HEK293T (cell line): ENCODE measurements around the gene C2orf81.
A peak's percentile ranks its signal among the peaks of the same experiment; 100 is the strongest.

Source experiments
- CTCF ChIA-PET: fragments of 350-600 bp; formaldehyde crosslinking; extraction: SDS; loops from one replicate; lab custom pipeline; 2021; ENCODE audit warnings: antibody characterized with exemption, inconsistent platforms; lab: Yijun Ruan, JAX
- POLR2A ChIA-PET: fragments of 350-600 bp; formaldehyde crosslinking; extraction: SDS; loops from one replicate; lab custom pipeline; 2020; ENCODE audit warnings: antibody characterized with exemption, inconsistent platforms; lab: Yijun Ruan, JAX
- DNase-seq: peaks from one replicate; pipeline ENCODE4 v3.0.0; 2012; ENCODE audit warnings: mixed read lengths; ENCODE audit errors: extremely low spot score
- ARNT ChIP-seq: fragments of 450-650 bp; IDR thresholded peaks from 2 replicates; pipeline ENCODE4 v1.6.1; 2017; ENCODE audit warnings: mild to moderate bottlenecking
- BHLHE40 ChIP-seq: fragments of 450-650 bp; IDR thresholded peaks from 2 replicates; pipeline ENCODE4 v1.6.1; 2016; ENCODE audit warnings: mild to moderate bottlenecking, moderate library complexity, borderline replicate concordance
- CTBP1 ChIP-seq: fragments of 450-650 bp; IDR thresholded peaks from 2 replicates; pipeline ENCODE4 v1.6.1; 2016; ENCODE audit warnings: borderline replicate concordance
- ELF4 ChIP-seq: fragments of 450-650 bp; IDR thresholded peaks from 2 replicates; pipeline ENCODE4 v1.6.1; 2017; ENCODE audit warnings: antibody characterized with exemption
- FOXA1 ChIP-seq: fragments of 450-650 bp; IDR thresholded peaks from 2 replicates; pipeline ENCODE4 v1.6.1; 2016; ENCODE audit warnings: mild to moderate bottlenecking
- FOXK2 ChIP-seq: fragments of 450-650 bp; IDR thresholded peaks from 2 replicates; pipeline ENCODE4 v1.6.1; 2016; ENCODE audit warnings: mild to moderate bottlenecking
- FOXM1 ChIP-seq: fragments of 450-650 bp; IDR thresholded peaks from 2 replicates; pipeline ENCODE4 v1.6.1; 2017; ENCODE audit warnings: mild to moderate bottlenecking, borderline replicate concordance
- HDGF ChIP-seq: fragments of 450-650 bp; IDR thresholded peaks from 2 replicates; pipeline ENCODE4 v1.6.1; 2017; ENCODE audit warnings: antibody characterized with exemption, borderline replicate concordance
- L3MBTL2 ChIP-seq: fragments of 450-650 bp; conservative IDR thresholded peaks from 2 replicates; pipeline ENCODE4 v1.6.1; 2016; ENCODE audit warnings: mild to moderate bottlenecking
- LEF1 ChIP-seq: fragments of 450-650 bp; IDR thresholded peaks from 2 replicates; pipeline ENCODE4 v1.6.1; 2017; ENCODE audit warnings: mild to moderate bottlenecking, borderline replicate concordance
- NFRKB ChIP-seq: fragments of 450-650 bp; IDR thresholded peaks from 2 replicates; pipeline ENCODE4 v1.6.1; 2016; ENCODE audit warnings: mild to moderate bottlenecking, moderate library complexity
- SP1 ChIP-seq: fragments of 450-650 bp; IDR thresholded peaks from 2 replicates; pipeline ENCODE4 v1.6.1; 2017
- SUZ12 ChIP-seq: fragments of 450-650 bp; IDR thresholded peaks from 2 replicates; pipeline ENCODE4 v1.6.1; 2016; ENCODE audit warnings: mild to moderate bottlenecking
- TARDBP ChIP-seq: fragments of 450-650 bp; IDR thresholded peaks from 2 replicates; pipeline ENCODE4 v1.6.1; 2016
- ZNF384 ChIP-seq: fragments of 450-650 bp; IDR thresholded peaks from 2 replicates; pipeline ENCODE4 v1.6.1; 2016
- TF ChIP-seq, protein P1 (sequence below): fragments of 450-650 bp; IDR thresholded peaks from 2 replicates; pipeline ENCODE4 v1.6.1; 2016

The C2orf81 gene

DNA sequence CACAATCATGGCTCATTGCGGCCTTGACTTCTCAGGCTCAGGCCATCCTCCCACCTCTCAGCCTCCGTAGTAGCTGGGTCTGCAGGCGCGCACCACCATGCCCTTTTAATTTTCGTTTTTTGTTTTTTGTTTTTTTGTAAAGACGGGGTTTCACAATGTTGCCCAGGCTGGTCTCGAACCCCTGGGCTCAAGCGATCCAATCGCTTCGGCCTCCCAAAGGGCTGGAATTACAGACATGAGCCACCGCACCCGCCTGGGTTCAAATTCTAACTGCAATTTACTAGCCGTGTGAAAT lies 29.0 kb downstream of the C2orf81 start:
- ChIA-PET CTCF (interaction anchor here (0.6 to 1.1 kb wide), 3 partner anchors 11 to 107 kb away, joined by 3 to 6 read pairs (median 5); no protein-coding TSS in a partner anchor), POLR2A (interaction anchor here (0.6 to 2.7 kb wide), 12 partner anchors 8 to 137 kb away, joined by 3 to 15 read pairs (median 8); partner anchors contain the start of genes AUP1, DCTN1, HTRA2 and INO80B)
- TF ChIP-seq ZNF384 (no peak), TARDBP (no peak), FOXM1 (no peak), HDGF (no peak), SP1 (no peak), SUZ12 (no peak), BHLHE40 (no peak), L3MBTL2 (no peak), ARNT (no peak), NFRKB (no peak), LEF1 (no peak), FOXA1 (no peak), FOXK2 (no peak), CTBP1 (no peak), ELF4 (no peak)
- TF ChIP-seq, protein P1, sequence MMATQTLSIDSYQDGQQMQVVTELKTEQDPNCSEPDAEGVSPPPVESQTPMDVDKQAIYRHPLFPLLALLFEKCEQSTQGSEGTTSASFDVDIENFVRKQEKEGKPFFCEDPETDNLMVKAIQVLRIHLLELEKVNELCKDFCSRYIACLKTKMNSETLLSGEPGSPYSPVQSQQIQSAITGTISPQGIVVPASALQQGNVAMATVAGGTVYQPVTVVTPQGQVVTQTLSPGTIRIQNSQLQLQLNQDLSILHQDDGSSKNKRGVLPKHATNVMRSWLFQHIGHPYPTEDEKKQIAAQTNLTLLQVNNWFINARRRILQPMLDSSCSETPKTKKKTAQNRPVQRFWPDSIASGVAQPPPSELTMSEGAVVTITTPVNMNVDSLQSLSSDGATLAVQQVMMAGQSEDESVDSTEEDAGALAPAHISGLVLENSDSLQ: no peak
- DNase-seq: no peak

GRCh38 chr2:74391580-74392448 lies 29.6 kb downstream of the C2orf81 start:
- ChIA-PET POLR2A (interaction anchor here (0.5 to 2.7 kb wide), 23 partner anchors 9 to 213 kb away, joined by 3 to 15 read pairs (median 5); partner anchors contain the start of genes AUP1, C2orf81, DCTN1 and HTRA2), CTCF (interaction anchor here (0.5 to 1.3 kb wide), 7 partner anchors 10 to 250 kb away, joined by 3 to 6 read pairs (median 3); no protein-coding TSS in a partner anchor)
- TF ChIP-seq HDGF (no peak), ARNT (peak; percentile 68), L3MBTL2 (0 out of 2 replicates have a peak, but pooled peaks have one; percentile 25), FOXM1 (peak; percentile 40; the same call in 1 of the 2 replicates)
- peak; percentile 91 for DNase-seq

DNA sequence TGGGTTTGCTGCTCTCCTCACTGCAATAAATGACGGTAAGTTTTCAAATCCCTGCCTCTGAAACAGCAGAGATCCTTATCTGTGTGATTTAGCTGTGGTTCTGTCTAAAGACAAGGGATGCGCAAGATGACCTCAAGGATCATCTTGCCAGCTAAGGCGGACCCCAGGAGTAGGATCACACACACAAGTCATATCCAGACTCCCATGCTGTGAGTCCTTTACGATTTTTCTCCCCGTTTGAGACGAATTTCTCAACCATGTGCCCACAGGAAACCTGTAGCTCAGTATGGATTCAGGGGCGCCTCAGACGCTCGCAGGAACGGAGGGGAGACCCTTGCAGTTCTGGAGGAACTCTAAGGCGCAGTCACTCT lies 30.2 kb downstream of the C2orf81 start:
- POLR2A ChIA-PET: interaction anchor here (0.8 to 2.7 kb wide), 21 partner anchors 9 to 213 kb away, joined by 3 to 15 read pairs (median 5); partner anchors contain the start of genes AUP1, C2orf81, DCTN1 and HTRA2
- TF ChIP-seq SP1 (no peak), LEF1 (no peak), SUZ12 (no peak), FOXM1 (no peak), NFRKB (no peak), FOXK2 (no peak), HDGF (no peak), TARDBP (no peak), BHLHE40 (no peak), L3MBTL2 (no peak), ELF4 (no peak), CTBP1 (no peak), ZNF384 (no peak), ARNT (no peak)
- TF ChIP-seq, protein P1: no peak
- peak; percentile 34 for DNase-seq
- CTCF ChIA-PET: interaction anchor here (0.5 to 1.3 kb wide), 4 partner anchors 10 to 141 kb away, joined by 3 read pairs; no protein-coding TSS in a partner anchor

- CTCF ChIA-PET: interaction anchor here (1.3 kb wide), 1 partner anchor 9 kb away, joined by 3 read pairs; no protein-coding TSS in a partner anchor
- no peak for TF ChIP-seq FOXA1
- no peak for TF ChIP-seq LEF1
- no peak for TF ChIP-seq CTBP1
- no peak for TF ChIP-seq BHLHE40
- TF ChIP-seq SP1: no peak
- TF ChIP-seq L3MBTL2: no peak
- DNase-seq: no peak
- POLR2A ChIA-PET: interaction anchor here (0.9 to 2.7 kb wide), 16 partner anchors 8 to 212 kb away, joined by 3 to 15 read pairs (median 6); partner anchors contain the start of genes C2orf81, DCTN1, INO80B and MOB1A
Measured at GRCh38 chr2:74390606-74391005, 30.8 kb downstream of the C2orf81 start.

GRCh38 chr2:74387346-74387745 lies 34.1 kb downstream of the C2orf81 start:
- ChIA-PET CTCF (no interaction called here), POLR2A (interaction anchor here (1.1 kb wide), 1 partner anchor 11 kb away, joined by 3 read pairs; no protein-coding TSS in a partner anchor)
- no peak for DNase-seq
- no peak for TF ChIP-seq TARDBP
- TF ChIP-seq LEF1: no peak
- no peak for TF ChIP-seq L3MBTL2
- no peak for TF ChIP-seq CTBP1
- TF ChIP-seq, protein P1: no peak
- no peak for TF ChIP-seq FOXA1
- TF ChIP-seq FOXM1: no peak
- TF ChIP-seq SUZ12: no peak
- TF ChIP-seq BHLHE40: no peak
- TF ChIP-seq ELF4: no peak
